NOMO-1 treated with DMSO at 0.1 percent for 48 hours (cell line): ENCODE results near the gene OR8B8.
"Not testable (repeated sequence)": the region's sequence is repeated elsewhere in the genome, so short reads cannot be mapped to it uniquely, and the experiment has no call there.

ENCODE experiments used
- DNase-seq: peaks from one replicate; lab custom pipeline; 2025; ENCODE audit not compliant: unreplicated experiment; lab: John Stamatoyannopoulos, UW

OR8B8 gene

GRCh38 chr11:124442442-124442841 lies 3.1 kb downstream of the OR8B8 start:
- DNase-seq, result no peak

GRCh38 chr11:124441519-124441918 lies 4.0 kb downstream of the OR8B8 start:
- DNase-seq, result no peak

GRCh38 chr11:124441081-124441480 lies 4.4 kb downstream of the OR8B8 start:
- DNase-seq, result no peak

- DNase-seq, result no peak
Observed at GRCh38 chr11:124440608-124441007, 4.9 kb downstream of the OR8B8 start.

- no peak for DNase-seq
Observed at GRCh38 chr11:124434699-124435098, 10.8 kb downstream of the OR8B8 start.

GRCh38 chr11:124429599-124429998 lies 15.9 kb downstream of the OR8B8 start:
- DNase-seq, result no peak

- no peak for DNase-seq
Observed at GRCh38 chr11:124424384-124424921, 21.0 kb downstream of the OR8B8 start, which contains the start of gene OR8B4. Gene OR8B4 (minus strand): TSS chr11:124424871. CDS start chr11:124424871, 0 bp downstream.

- no peak for DNase-seq
Observed at GRCh38 chr11:124421043-124421442, 24.5 kb downstream of the OR8B8 start.

- peak; percentile 52 for DNase-seq
Observed at GRCh38 chr11:124415356-124415923, 30.1 kb downstream of the OR8B8 start.

- DNase-seq, result peak; percentile 70
Observed at GRCh38 chr11:124409906-124410305, 35.6 kb downstream of the OR8B8 start.

GRCh38 chr11:124405581-124405980 lies 39.9 kb downstream of the OR8B8 start:
- no peak for DNase-seq

- DNase-seq, result not testable (repeated sequence)
Observed at GRCh38 chr11:124403186-124403585, 42.3 kb downstream of the OR8B8 start.

GRCh38 chr11:124402326-124402922 lies 43.1 kb downstream of the OR8B8 start:
- DNase-seq, result peak; percentile 49

GRCh38 chr11:124398924-124399323 lies 46.6 kb downstream of the OR8B8 start, which contains the start of gene OR8B3:
Gene OR8B3 (minus strand): TSS chr11:124399024. CDS start chr11:124397351, 1,673 bp downstream.
- no peak for DNase-seq

GRCh38 chr11:124396847-124397246 lies 48.6 kb downstream of the OR8B8 start:
- DNase-seq, result not testable (repeated sequence)

GRCh38 chr11:124394408-124394807 lies 51.1 kb downstream of the OR8B8 start:
- DNase-seq, result no peak
